Memory B cell (primary cell): ENCODE data around the gene PTK6.
A peak's percentile ranks its signal among the peaks of the same experiment; 100 is the strongest.
"Not testable (repeated sequence)": the region's sequence is repeated elsewhere in the genome, so short reads cannot be mapped to it uniquely, and the experiment has no call there.

Experiments
- ATAC-seq: fragments of 150-1000 bp; cut with Tn5 transposase; 2 replicates; pipeline ENCODE4 v1.10.0; 2021; ENCODE audit warnings: low read depth, mild to moderate bottlenecking, moderate library complexity
- DNase-seq, 2 donors: peaks; one replicate each; pipeline ENCODE4 v3.0.0; 2022; ENCODE audit warnings: low spot score in 2 of 2
- H3K27ac Mint-ChIP-seq: one replicate; pipeline ENCODE4 v1.8.0; 2022; ENCODE audit warnings: mild to moderate bottlenecking, moderate library complexity, mixed read lengths
- H3K27me3 Mint-ChIP-seq: one replicate; pipeline ENCODE4 v1.8.0; 2022; ENCODE audit warnings: mixed read lengths
- H3K36me3 Mint-ChIP-seq: one replicate; pipeline ENCODE4 v1.8.0; 2022; ENCODE audit warnings: mild to moderate bottlenecking, mixed read lengths
- H3K4me1 Mint-ChIP-seq: one replicate; pipeline ENCODE4 v1.8.0; 2022; ENCODE audit warnings: mixed read lengths
- H3K4me3 Mint-ChIP-seq: one replicate; pipeline ENCODE4 v1.8.0; 2022; ENCODE audit warnings: mild to moderate bottlenecking, moderate library complexity, mixed read lengths
- H3K9me3 Mint-ChIP-seq: one replicate; pipeline ENCODE4 v1.8.0; 2022; ENCODE audit warnings: mixed read lengths

PTK6 gene

DNA sequence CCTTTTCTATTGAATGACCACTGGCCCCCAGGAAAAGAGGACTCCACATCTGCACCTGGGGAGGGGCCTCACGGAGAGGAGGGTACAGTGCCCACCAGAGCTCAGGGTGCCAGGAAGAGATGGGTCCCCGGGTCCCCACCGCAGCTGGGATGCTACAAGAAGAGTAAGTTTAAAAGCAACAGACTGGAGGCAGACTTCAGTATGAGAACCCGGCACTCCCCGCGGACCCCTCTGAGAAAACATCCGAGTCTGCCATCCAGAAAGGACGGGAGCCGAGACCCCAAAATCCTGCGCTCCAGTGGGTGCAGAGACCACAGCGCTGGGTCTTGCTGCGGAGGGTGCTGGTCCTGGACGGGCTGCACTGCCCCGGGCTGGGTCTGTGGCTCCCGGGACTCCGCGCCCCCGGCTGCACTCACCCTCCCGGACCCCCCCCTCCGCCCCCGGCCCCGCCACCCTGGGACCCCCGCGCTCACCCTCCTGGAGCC is 36.5 kb upstream of the PTK6 start:
- DNase-seq (no peak), ATAC-seq (peak; percentile 18)
- H3K27ac Mint-ChIP-seq, result peak overlapping the region; percentile 74
- H3K36me3 Mint-ChIP-seq, result no peaks in the 10 kb centered on the region
- peaks cover 3% of the 10 kb centered on the region for H3K27me3 Mint-ChIP-seq
- peaks cover 8% of the 10 kb centered on the region for H3K4me1 Mint-ChIP-seq
- no peaks in the 10 kb centered on the region for H3K9me3 Mint-ChIP-seq
- peak overlapping the region; percentile 93 for H3K4me3 Mint-ChIP-seq

DNA sequence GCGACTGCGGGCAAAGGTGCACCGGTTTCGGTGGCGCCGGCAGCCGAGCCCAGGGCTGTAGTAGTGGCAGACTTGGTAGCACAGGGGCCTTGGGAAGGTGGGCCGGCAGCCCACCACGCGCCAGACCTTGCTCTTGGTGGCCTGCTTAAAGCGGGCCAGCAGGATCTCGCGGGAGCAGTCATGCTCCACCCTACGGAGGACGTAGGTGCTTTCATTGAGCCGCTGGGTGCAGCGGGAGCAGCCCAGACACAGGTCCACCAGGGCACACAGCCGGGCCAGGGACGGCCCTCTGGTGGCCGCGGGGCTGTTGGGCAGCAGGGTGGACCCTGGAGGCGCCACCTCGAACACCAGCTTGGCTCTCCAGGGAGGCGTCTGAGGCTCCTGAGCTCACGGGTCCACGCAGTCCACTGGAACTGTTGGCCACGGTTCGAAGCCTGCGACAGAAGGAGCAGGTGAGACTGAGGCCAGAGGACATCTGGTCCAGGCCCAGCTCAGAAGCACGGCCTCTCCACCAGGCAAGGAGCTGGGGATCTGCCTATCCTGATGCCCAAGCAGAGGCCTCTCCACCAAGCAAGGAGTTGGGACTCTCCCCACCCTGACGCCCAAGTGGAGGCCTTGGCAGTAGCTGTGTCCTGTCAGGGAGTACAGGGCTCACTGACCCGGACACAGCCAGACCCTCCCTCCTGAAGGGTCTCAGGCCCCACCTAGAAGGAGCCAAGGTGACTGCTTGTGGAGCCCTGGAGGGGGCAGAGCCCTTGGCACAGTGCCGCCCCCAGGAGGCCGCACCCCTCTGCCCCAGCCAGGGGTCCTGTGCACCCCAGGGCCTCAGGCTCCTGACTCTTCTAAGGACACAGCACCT is 35.8 kb upstream of the PTK6 start:
- DNase-seq (no peak), ATAC-seq (no peak)
- Mint-ChIP-seq H3K36me3 (no peaks in the 10 kb centered on the region), H3K27me3 (peaks cover 3% of the 10 kb centered on the region), H3K4me3 (peak overlapping the region; percentile 93), H3K27ac (peak overlapping the region; percentile 74), H3K9me3 (no peaks in the 10 kb centered on the region), H3K4me1 (peaks cover 10% of the 10 kb centered on the region)

DNA sequence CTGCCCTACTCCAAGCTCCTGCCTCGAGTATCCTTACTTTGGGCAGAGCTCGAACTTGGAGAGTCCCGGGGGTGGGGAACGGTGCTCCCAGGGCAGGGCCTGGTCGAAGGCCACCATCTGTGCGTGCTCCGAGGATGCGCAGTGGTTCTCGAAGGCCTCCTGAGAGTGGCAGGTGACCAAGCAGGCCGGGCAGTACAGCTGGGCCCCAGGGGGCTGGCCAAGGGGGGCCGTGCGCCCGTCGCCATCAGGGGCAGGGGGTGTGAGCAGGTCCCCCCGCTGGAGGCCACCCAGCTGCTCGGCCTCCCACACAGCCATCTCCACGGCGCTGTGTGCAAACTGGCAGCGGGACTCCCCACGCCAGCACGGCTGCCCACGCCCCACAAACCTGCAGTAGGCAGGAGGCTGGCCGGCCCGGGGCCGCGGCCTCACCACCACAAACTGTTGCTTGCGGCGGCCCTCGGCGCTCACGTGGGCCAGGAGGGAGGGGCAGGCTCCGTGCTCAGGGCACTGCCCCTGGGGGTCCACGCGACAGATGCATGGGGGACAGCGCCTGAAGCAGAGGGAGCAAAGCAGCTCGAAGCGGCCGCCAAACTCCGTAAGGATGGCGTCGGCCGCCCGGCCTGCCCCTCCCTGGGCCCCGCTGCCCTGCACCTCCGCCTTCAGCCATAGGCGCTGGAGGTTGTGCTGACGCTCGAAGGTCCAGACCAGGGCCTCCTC is 35.1 kb upstream of the PTK6 start:
- H3K27ac Mint-ChIP-seq, result no peak overlapping the region
- H3K4me1 Mint-ChIP-seq, result peaks cover 18% of the 10 kb centered on the region
- no peaks in the 10 kb centered on the region for H3K36me3 Mint-ChIP-seq
- H3K9me3 Mint-ChIP-seq, result no peaks in the 10 kb centered on the region
- no peak overlapping the region for H3K4me3 Mint-ChIP-seq
- ATAC-seq, result no peak
- DNase-seq, result no peak
- H3K27me3 Mint-ChIP-seq, result peaks cover 3% of the 10 kb centered on the region

DNA sequence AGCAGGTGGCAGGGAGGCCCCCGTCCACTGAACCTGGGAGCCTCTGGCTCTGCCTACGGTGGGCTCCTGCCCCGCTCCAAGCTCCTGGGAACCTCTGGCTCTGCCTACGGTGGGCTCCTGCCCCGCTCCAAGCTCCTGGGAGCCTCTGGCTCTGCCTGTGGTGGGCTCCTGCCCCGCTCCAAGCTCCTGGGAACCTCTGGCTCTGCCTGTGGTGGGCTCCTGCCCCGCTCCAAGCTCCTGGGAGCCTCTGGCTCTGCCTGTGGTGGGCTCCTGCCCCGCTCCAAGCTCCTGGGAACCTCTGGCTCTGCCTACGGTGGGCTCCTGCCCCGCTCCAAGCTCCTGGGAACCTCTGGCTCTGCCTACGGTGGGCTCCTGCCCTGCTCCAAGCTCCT is 33.9 kb upstream of the PTK6 start:
- H3K27ac Mint-ChIP-seq, H3K9me3 Mint-ChIP-seq, DNase-seq, ATAC-seq, H3K4me3 Mint-ChIP-seq, H3K27me3 Mint-ChIP-seq, H3K36me3 Mint-ChIP-seq: not testable (repeated sequence)
- peaks cover 21% of the 10 kb centered on the region for H3K4me1 Mint-ChIP-seq

DNA sequence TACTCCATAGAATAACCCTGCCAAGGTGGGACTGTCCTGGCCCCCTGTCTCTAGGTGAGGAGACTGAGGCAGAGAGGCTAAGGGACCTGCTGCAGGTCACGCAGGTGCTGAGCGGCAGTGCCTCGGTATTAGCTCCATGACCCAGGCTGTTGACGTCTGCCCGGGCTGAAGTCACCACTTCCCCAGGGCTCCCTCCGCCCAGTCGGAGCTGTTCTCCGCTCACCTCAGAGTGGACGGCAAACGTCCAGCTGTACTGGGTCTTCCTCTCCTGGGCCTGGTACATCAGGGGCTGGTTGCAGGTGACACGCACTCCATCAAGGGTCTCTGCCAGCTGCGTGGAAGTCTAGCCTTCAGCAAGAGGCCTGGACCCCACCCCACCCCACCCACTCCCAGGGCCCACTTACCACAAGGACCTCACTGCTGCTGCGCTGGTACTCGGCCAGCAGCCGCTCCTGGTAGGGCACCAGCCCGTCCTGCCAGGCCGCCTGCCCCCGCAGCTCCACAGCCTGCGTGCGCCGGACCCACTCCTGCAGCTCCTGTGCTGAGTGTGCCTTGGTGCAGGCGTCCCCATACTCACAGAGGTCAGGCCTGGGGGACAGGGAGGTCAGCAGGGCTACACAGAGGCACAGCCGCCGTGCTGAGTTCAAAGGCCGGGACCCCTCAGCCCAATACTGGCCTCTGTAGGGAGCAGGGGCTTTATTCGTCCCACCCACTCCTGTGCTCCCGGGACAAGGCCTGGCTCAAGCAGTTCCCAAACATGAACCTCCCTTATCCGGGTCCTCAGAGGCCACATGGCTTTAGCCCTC is 33.3 kb upstream of the PTK6 start:
- peaks cover 2% of the 10 kb centered on the region for H3K36me3 Mint-ChIP-seq
- no peaks in the 10 kb centered on the region for H3K27me3 Mint-ChIP-seq
- DNase-seq (no peak), ATAC-seq (no peak)
- H3K27ac Mint-ChIP-seq, result no peak overlapping the region
- no peaks in the 10 kb centered on the region for H3K9me3 Mint-ChIP-seq
- H3K4me3 Mint-ChIP-seq, result peak overlapping the region; percentile 8
- peaks cover 21% of the 10 kb centered on the region for H3K4me1 Mint-ChIP-seq

DNA sequence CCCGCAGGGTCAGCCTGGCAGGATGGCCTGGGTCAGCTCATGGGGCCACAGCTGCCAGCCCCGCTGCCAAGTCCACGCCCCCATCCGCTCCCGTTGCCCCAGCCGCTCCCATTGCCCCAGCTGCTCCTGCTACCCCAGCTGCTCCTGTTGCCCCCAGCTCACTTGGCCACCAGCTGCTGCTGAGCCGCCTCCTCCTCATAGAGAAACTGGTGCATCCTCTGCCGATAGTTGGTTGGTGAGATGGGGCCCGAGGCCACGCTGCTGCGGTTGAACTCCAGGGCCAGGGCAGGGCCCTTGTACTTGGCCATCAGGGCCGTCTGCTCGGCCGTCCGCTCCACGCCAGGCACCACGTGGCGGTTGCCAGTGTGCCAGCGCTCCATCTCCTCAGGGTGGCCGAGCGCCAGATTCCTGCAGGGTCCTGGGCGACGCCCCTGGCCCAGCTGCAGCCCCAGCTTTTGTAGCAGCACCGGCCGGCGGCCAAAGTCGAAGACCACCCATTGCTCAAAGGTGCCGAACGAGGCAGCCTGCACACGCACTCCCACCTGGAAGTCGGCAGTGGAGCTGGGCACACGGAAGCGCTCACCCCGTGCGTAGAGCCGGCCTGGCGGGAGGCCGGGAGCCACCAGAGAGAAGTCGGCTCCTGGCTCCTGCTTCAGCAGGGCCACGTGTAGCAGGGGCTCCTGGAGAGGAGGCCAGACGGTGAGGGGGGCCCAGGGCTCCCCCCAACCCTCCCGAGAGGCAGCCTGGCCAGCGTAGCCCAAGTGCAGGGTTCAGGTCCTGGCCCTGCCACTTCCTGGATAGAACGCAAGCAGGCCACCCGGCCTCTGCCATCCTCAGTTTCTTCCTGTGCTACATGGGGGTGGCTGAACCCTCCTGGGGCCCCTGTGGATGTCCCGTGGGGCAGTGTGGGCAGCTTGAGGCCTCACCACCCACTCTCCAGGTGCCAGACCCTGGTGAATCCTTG is 32.1 kb upstream of the PTK6 start:
- H3K27me3 Mint-ChIP-seq, result no peaks in the 10 kb centered on the region
- DNase-seq (no peak), ATAC-seq (no peak)
- no peak overlapping the region for H3K27ac Mint-ChIP-seq
- H3K4me1 Mint-ChIP-seq, result peaks cover 21% of the 10 kb centered on the region
- peaks cover 3% of the 10 kb centered on the region for H3K36me3 Mint-ChIP-seq
- no peaks in the 10 kb centered on the region for H3K9me3 Mint-ChIP-seq
- H3K4me3 Mint-ChIP-seq, result peak overlapping the region; percentile 69

DNA sequence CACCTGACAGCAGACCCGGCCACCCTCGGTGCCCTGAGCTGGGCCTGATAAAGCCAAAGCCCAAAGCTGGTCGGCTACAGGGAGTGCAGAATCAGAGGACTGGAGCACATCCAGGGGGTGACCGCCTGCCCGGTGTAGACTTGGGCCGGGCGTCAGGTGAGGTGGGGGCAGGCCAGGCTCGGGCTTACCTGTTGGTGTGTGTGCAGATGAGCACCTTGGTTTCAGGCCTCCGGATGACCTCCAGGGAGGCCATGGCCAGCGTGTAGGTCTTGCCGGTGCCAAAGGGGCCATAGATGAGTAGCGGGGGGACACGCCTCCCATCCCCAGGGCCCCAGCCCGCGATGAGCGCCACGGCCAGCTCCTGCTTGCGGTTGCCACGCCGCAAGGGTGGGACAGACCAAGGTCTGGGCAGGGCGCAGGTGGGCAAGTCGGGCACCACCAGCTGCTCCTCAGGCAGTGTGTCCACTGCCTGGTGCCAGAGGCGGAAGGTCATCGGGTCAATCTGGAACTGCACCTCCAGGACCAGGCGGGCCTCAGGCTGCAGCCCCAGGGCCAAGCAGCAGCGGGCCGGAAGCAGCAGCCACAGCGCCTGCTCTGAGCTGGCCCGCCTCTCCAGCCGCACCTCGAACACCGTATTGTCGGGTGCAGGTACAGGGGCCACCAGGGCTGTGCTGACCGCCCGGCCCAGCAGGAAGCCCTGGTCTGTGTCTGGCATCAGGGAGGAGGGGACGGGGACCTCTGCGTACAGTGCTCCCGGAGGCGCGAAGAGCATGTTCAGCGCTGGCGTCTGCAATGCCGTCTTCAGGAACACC is 31.2 kb upstream of the PTK6 start:
- Mint-ChIP-seq H3K27me3 (no peaks in the 10 kb centered on the region), H3K9me3 (no peaks in the 10 kb centered on the region), H3K4me3 (peak overlapping the region; percentile 84), H3K36me3 (peaks cover 3% of the 10 kb centered on the region), H3K4me1 (peaks cover 19% of the 10 kb centered on the region), H3K27ac (peak overlapping the region; percentile 8)
- ATAC-seq (peak; percentile 19), DNase-seq (no peak)

DNA sequence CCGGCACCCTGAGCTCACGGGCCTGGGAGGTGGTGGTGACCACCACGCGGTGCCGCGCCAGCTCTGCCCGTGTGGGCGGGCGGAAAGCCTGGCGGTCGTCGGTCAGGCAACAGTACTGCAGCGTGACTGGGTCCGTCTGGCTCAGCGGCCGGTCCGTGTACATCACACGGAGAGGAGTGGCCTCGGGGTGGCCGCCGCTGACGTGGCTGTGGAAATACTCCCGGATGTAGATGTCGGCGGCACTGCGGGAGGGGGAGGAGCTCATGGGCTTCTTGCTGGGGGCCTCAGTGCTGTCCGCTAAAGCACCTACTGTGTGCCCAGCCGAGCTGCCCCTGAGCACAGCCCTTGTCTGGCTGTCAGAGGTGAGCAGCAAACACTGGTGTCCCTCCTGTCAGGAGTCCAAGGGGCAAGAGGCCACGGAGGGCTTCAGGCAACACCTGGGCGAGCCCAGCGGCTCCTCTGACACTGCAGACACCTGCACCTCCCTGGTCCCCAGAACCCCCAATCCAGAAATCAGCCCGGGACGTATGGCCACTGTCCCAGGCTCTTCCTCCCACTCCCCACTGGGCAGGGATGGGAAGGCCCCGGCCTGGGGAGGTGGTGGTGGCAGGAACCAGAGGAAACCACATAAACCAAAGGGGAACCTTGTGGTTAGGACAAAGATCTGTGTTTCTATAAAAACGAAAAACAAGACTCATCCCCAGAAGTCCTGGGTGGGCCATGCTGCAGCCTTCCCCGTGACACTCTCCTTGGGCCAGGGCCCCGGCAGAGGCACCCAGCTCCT is 30.4 kb upstream of the PTK6 start:
- H3K9me3 Mint-ChIP-seq, result no peaks in the 10 kb centered on the region
- peak; percentile 78 for ATAC-seq
- peaks cover 3% of the 10 kb centered on the region for H3K36me3 Mint-ChIP-seq
- DNase-seq, result peak in 1 of 2 donors; percentile 63
- peak overlapping the region; percentile 8 for H3K27ac Mint-ChIP-seq
- peak overlapping the region; percentile 84 for H3K4me3 Mint-ChIP-seq
- peaks cover 19% of the 10 kb centered on the region for H3K4me1 Mint-ChIP-seq
- H3K27me3 Mint-ChIP-seq, result no peaks in the 10 kb centered on the region

DNA sequence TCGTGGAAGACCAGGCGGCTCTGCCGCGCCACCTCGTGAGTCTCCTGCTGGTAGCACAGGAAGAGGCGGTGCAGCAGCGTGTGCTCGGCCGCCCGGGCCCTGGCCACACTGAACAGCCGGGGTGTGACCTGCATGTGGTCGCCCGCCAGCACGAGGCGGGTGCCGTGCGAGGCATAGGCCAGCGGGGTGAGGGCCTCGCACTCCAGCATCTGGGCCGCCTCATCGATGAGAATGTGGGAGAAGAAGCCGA is 29.9 kb upstream of the PTK6 start:
- H3K4me3 Mint-ChIP-seq, result peak overlapping the region; percentile 84
- DNase-seq (no peak), ATAC-seq (peak; percentile 7)
- no peaks in the 10 kb centered on the region for H3K9me3 Mint-ChIP-seq
- no peaks in the 10 kb centered on the region for H3K27me3 Mint-ChIP-seq
- no peak overlapping the region for H3K27ac Mint-ChIP-seq
- peaks cover 3% of the 10 kb centered on the region for H3K36me3 Mint-ChIP-seq
- peaks cover 19% of the 10 kb centered on the region for H3K4me1 Mint-ChIP-seq

DNA sequence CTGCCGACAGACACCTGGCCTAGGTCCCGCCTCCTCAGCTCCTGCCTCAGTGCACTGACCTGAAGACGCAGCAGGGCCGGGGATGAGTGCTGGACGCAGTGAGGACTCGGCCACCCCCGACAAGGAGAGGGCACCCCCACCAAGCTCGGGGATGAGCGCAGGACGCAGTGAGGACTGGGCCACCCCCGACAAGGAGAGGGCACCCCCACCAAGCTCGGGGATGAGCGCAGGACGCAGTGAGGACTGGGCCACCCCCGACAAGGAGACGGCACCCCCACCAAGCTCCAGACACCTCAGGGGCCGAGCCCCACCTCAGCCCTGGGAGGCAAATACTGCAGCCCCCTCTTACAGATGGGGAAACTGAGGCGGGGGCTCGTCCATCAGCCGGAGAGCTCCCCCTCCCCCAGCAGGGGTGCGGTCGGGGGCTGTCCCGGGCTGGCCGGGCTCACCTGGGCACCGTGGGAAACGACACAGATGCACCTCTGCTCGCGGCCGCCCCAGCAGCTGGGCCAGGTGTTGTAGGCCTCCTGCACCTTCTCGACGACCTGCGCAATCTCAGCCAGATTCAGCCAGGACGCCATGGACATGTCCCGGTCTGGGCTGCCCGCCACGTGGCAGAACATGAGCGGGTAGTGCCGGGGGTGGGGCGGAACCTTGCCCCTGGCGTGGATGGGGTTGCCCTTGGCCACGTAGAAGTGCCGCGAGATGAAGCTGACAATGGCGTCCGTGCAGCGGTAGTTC is 29.4 kb upstream of the PTK6 start:
- no peak for ATAC-seq
- H3K4me3 Mint-ChIP-seq, result peak overlapping the region; percentile 84

DNA sequence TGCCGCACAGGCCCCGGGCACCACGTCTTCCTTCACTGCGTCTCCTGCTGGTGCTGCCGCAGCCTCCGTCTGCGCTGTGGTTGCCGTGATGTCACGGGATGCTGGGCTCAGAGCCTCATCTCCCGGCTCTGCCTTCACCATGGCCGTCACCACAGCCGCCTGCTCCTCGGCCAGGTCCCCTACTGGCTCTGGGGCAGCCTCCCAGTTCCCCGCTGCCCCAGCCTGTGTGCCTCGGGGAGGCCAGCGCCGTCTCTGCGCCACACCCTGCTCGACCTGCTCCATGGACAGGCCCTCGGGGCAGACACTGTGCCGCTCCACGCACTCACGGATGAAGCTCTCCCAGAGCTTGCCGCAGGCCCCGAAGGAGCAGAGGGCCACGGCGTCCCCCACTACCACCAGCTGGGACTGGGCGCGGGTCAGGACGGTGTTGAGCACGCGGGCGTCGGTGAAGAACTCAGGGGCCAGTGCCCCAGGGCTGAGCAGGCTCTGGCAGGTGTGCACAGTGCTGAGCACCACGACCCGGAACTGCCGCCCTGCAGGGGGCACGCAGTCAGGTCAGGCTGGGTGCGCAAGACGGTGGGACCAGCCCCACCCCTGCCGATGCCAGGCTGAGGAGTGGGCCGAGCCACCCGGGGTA is 28.6 kb upstream of the PTK6 start:
- ATAC-seq (no peak), DNase-seq (no peak)
- no peaks in the 10 kb centered on the region for H3K27me3 Mint-ChIP-seq
- no peaks in the 10 kb centered on the region for H3K9me3 Mint-ChIP-seq
- H3K4me1 Mint-ChIP-seq, result peaks cover 19% of the 10 kb centered on the region
- H3K4me3 Mint-ChIP-seq, result no peak overlapping the region
- H3K27ac Mint-ChIP-seq, result no peak overlapping the region
- H3K36me3 Mint-ChIP-seq, result peaks cover 3% of the 10 kb centered on the region

More for the DNA sequence above, 29.4 kb upstream of the PTK6 start:
- peaks cover 3% of the 10 kb centered on the region for H3K36me3 Mint-ChIP-seq
- peaks cover 19% of the 10 kb centered on the region for H3K4me1 Mint-ChIP-seq
- no peak overlapping the region for H3K27ac Mint-ChIP-seq
- H3K27me3 Mint-ChIP-seq, result no peaks in the 10 kb centered on the region
- no peaks in the 10 kb centered on the region for H3K9me3 Mint-ChIP-seq
- DNase-seq, result no peak
